Retinal pigment epithelial cell (primary cell): ENCODE data around the gene NDRG4.

Experiments
- DNase-seq: peaks from one replicate; pipeline ENCODE4 v3.0.0-alpha.2; 2010; ENCODE audit warnings: low read depth
- H3K4me3 ChIP-seq: 2 replicates; pipeline ENCODE4 v1.5.1; 2011; ENCODE audit warnings: mild to moderate bottlenecking, low read length, control low read depth, moderate library complexity
- TF ChIP-seq, protein P1 (sequence below): conservative IDR thresholded peaks from 2 replicates; pipeline ENCODE4 v1.5.1; 2011; ENCODE audit warnings: low read depth, low read length, control low read depth, inconsistent platforms

NDRG4 gene

DNA sequence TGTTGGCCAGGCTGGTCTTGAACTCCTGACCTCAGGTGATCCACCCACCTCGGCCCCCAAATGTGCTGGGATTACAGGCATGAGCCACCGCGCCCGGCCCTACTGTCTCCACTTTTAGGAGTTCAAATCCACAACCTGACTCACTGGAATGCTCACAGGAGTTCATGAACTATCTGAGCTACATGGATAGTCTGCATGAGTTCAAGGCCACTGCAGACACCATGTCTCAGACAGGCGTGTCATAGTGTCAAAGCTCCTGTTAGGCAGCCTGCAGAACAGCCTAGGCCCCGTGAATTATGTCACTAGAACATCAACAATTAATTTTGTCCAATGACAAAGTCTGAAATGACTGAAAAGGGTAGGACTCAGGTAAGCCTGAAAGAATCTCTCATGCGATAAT is 38.3 kb upstream of the NDRG4 start:
- no peak for DNase-seq
- TF ChIP-seq, protein P1, sequence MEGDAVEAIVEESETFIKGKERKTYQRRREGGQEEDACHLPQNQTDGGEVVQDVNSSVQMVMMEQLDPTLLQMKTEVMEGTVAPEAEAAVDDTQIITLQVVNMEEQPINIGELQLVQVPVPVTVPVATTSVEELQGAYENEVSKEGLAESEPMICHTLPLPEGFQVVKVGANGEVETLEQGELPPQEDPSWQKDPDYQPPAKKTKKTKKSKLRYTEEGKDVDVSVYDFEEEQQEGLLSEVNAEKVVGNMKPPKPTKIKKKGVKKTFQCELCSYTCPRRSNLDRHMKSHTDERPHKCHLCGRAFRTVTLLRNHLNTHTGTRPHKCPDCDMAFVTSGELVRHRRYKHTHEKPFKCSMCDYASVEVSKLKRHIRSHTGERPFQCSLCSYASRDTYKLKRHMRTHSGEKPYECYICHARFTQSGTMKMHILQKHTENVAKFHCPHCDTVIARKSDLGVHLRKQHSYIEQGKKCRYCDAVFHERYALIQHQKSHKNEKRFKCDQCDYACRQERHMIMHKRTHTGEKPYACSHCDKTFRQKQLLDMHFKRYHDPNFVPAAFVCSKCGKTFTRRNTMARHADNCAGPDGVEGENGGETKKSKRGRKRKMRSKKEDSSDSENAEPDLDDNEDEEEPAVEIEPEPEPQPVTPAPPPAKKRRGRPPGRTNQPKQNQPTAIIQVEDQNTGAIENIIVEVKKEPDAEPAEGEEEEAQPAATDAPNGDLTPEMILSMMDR, result no peak
- no peak overlapping the region for H3K4me3 ChIP-seq

DNA sequence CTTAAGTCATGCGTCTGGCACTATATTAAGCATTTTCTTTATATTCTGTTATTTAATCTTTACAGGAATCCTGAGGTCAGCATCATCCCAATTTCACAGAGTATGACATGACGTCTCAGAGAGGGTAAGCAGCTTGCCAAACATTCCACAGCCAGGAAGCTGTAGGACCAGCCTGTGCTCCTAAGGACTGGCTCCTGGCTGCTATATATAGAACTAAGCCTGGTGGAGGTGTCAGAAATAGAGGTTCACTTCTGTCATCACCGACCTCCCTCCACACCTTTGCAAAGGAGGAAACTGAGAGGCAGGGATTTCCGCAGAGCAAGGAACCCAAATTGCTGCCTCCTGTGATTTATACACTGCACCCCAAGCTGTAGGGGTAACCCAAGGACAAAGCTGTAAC is 37.9 kb upstream of the NDRG4 start:
- TF ChIP-seq, protein P1, result no peak
- no peak overlapping the region for H3K4me3 ChIP-seq
- DNase-seq, result no peak

DNA sequence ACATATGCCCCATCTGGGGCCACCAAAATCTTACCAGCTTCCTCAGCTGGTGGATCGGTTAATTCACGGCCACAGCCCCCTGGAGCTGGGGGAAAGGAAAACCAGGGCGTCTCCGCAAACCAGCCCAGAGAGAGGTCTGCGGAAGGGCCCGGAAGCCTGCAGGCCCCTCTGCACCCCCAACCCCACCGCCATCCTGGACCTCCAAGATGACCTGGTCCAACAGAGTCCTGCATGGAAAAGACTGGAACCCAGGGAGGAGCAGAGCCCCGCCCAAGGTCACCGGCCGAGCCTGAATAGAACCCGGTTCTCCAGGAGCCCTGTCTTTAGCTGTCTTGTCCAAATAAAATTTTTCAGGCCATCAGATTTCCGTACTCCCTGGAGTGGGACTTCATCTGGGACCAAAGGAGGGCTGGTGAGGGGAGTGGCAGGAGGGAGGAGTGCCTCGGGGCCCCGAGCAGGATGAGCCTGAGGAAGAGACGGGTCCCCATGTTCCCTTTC is 37.4 kb upstream of the NDRG4 start:
- H3K4me3 ChIP-seq, result no peak overlapping the region
- TF ChIP-seq, protein P1, result no peak

DNA sequence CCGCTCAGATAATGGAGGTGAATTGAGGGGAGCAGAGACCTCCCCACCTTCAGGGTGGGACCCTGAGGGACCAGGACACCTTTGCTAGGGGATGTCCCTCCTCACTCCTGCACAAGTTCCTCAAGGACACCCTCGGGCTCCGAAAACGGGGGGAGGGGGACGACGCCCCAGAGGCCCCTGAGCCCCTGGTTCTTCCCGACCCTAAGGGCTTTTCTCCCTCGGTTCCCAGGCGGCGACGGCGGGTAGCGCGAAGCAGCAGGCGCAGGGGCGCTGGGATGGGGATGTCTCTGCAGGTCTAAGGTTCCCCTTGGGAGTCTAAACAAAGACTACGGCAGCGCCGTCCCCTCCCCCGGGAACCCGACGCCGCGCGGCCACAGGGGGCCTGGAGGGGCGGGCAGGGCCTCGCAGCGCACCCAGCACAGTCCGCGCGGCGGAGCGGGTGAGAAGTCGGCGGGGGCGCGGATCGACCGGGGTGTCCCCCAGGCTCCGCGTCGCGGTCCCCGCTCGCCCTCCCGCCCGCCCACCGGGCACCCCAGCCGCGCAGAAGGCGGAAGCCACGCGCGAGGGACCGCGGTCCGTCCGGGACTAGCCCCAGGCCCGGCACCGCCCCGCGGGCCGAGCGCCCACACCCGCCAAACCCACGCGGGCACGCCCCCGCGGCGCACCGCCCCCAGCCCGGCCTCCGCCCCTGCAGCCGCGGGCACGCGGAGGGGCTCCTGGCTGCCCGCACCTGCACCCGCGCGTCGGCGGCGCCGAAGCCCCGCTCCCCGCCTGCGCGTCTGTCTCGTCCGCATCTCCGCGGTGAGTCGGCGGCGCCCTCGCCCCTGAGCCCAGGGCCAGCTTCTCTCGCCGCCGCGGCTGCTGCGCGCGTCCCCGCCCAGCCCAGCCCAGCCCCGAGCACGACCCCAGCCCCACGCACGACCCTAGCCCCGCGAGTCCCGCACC is 36.7 kb upstream of the NDRG4 start:
- no peak for DNase-seq
- TF ChIP-seq, protein P1, result no peak
- H3K4me3 ChIP-seq, result peak overlapping the region; percentile 49

More for the DNA sequence above, 37.4 kb upstream of the NDRG4 start:
- no peak for DNase-seq

DNA sequence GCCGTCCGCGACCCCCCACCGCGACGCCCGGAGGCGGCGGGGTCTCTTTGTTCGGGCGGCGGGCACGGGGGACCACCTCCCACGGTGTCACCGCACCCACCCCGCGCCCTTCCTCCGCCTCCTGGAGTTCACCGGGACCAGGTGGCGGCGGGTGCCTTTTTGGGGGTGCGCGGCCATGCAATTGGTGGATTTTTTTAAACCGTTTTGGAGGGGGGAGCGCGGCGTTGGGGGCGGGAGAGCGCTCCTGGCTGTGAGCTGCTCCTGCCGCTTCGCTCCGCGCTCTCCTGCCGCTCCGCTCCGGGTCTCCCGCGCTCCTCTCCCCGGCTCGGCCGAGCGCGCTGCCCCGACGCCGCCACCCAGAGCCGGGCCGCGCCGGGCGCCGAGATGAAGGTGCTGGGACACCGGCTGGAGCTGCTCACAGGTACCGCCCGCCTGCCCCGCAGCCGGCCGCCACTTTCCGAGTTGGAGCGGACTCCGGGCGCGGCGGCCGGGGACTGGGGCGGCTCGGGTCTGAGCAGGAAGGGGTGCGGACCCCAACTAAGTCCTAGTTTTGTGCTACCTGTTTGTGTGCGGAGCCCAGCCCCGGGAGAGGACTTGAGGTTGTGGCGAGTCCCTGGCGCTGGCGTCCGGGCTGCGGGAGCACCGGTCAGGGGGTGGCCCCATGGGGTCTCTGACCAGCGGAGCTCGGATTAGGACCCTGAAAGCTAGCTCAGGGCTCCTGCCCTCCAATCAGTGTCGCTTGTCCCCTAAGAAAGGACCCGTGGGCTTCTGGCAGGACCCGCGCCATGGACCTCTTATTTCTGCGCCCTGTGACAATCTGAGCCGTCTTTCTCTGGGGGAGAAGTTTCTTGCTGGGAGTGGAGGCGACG is 35.7 kb upstream of the NDRG4 start:
- H3K4me3 ChIP-seq, result peak overlapping the region; percentile 49
- TF ChIP-seq, protein P1, result no peak
- DNase-seq, result no peak

DNA sequence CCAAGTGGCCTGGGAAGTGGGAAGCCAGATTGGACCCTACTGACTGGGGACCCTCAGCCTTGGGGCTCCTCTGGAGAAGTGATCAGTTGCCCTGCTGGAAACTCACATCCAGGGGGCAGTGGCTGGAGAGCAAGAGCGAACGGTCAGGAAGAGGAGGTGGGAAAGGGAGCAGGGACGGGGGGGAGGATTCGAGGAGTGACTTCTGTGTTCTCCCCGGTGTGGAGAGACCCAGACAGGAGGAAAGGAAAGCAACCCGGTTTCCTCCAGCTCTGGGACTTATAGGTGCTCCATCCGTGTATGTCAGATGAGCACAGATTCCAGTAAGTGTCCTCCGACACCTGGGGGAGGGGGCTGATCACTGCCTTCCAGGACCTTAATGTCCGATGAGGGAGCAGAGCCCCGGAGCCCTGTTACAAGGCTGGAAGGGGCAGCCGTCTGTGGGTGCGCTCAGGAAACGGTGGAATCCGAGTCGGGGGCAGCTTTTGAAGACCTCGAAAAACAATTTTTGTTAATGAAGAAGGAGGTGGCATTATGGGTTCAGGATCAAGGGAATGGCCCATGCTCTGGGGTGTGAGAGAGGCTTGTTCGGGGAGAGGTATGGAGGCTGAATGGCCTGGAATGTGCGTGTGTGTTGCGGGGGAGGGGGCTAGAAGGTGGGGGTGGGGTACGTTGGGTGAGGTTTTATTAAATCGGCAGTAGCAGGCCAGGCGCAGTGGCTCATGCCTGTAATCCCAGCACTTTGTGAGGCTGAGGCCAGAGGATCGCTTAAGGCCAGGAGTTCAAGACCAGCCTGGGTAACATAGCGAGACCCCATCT is 34.8 kb upstream of the NDRG4 start:
- no peak for DNase-seq
- TF ChIP-seq, protein P1, result peak; percentile 54
- H3K4me3 ChIP-seq, result peak overlapping the region; percentile 49
